Bronchial smooth muscle cell (primary cell): Measurements from ENCODE around the gene UEVLD. TPM values are rescaled to one million over a fixed set of nuclear protein-coding genes. Genes with fewer than 3 reads are reported as not detected.

Experiments
- total RNA-seq: library from RNA; depleted of rRNA; stranded (reverse); fragments of >200 nt; gene quantifications from 2 replicates; pipeline ENCODE4 v1.2.1, GENCODE V29; 2014

UEVLD gene
- total RNA-seq = 19.7 and 21.1 TPM in 2 replicates

GRCh38 chr11:18588297-18589252 lies at the start of gene UEVLD:
TSS of gene UEVLD (minus strand) at chr11:18588734. CDS start at chr11:18588654, 80 bp downstream.

GRCh38 chr11:18634140-18635032 lies 45.9 kb upstream of the UEVLD start, which contains the start of gene SPTY2D1:
TSS of gene SPTY2D1 (minus strand) at chr11:18634342. CDS start at chr11:18634257, 85 bp downstream.

GRCh38 chr11:18599739-18600230 lies 11.3 kb upstream of the UEVLD start, which contains the start of gene MISFA:
TSS of gene MISFA (plus strand) at chr11:18599789. CDS start at chr11:18599929, 140 bp downstream.

GRCh38 chr11:18526521-18527296 lies 61.8 kb downstream of the UEVLD start, which contains the start of gene TSG101:
TSS of gene TSG101 (minus strand) at chr11:18526942. CDS start at chr11:18526816, 126 bp downstream.

Other genes starting within 250 kb of the UEVLD start
- gene LDHA, start 194.2 kb downstream of the UEVLD start, total RNA-seq = 169 and 365 TPM in 2 replicates
- gene LDHC, start 176.4 kb downstream of the UEVLD start, total RNA-seq = 0.16 TPM in 1 of 2 replicates, not detected in the other
- gene LDHAL6A, start 132.9 kb downstream of the UEVLD start, total RNA-seq = not detected in 2 replicates
- gene TSG101, start 61.8 kb downstream of the UEVLD start, total RNA-seq = 31.9 and 42.2 TPM in 2 replicates
- gene MISFA, start 11.1 kb upstream of the UEVLD start, total RNA-seq = 0.95 and 1.0 TPM in 2 replicates
- gene SPTY2D1, start 45.6 kb upstream of the UEVLD start, total RNA-seq = 8.3 and 12.8 TPM in 2 replicates
- gene TMEM86A, start 110.0 kb upstream of the UEVLD start, total RNA-seq = 0.47 and 0.60 TPM in 2 replicates
- not detected in 2 replicates for gene IGSF22, start 137.5 kb upstream of the UEVLD start, total RNA-seq
- not detected in 2 replicates for gene PTPN5, start 203.1 kb upstream of the UEVLD start, total RNA-seq